Psoas muscle (tissue), 8 donors: ENCODE results near the gene ZSCAN18. TPM values are rescaled to one million over a fixed set of nuclear protein-coding genes. Genes with fewer than 3 reads are reported as not detected.

Experiments used
- ATAC-seq, 4 donors: fragments of 200-7000 bp; cut with Tn5 transposase; one replicate each; pipeline ENCODE4 v1.9.1; 2020; ENCODE audit warnings: moderate library complexity in 3 of 4, mild to moderate bottlenecking in 2 of 4
- DNase-seq, 2 donors: peaks; one replicate each; pipeline ENCODE4 v3.0.0-alpha.2; 2020
- H3K27ac ChIP-seq: fragments of 200-600 bp; one replicate; pipeline ENCODE4 v1.8.0; 2022
- H3K27me3 ChIP-seq, 3 donors: fragments of 200-600 bp in 1 of 3; one replicate each; pipeline versions ENCODE4 v1.6.1 to v1.8.0; 2013 to 2022; ENCODE audit warnings: low read length in 2 of 3, mild to moderate bottlenecking in 2 of 3, moderate library complexity in 1 of 3; ENCODE audit not compliant: insufficient read depth in 3 of 3
- H3K36me3 ChIP-seq, 2 donors: fragments of 200-600 bp in 1 of 2; one replicate each; pipeline versions ENCODE4 v1.6.1 to v1.8.0; 2013 to 2022; ENCODE audit warnings: low read depth in 1 of 2, mild to moderate bottlenecking in 1 of 2, moderate library complexity in 1 of 2; ENCODE audit not compliant: insufficient read depth in 1 of 2
- H3K4me1 ChIP-seq: fragments of 200-600 bp; one replicate; pipeline ENCODE4 v1.8.0; 2022
- H3K4me3 ChIP-seq: fragments of 200-600 bp; one replicate; pipeline ENCODE4 v1.8.0; 2022; ENCODE audit warnings: mild to moderate bottlenecking
- H3K9me3 ChIP-seq: fragments of 200-600 bp; one replicate; pipeline ENCODE4 v1.8.0; 2022
- WGBS, 3 donors: extraction: QIAGEN DNeasy Blood & Tissue Kit; methylation state at CpG; one replicate each; pipeline versions ENCODE4 v1.1.6 to v1.1.7; 2013; 5-methylcytosine and 5-hydroxymethylcytosine counted together
- intact Hi-C, 2 donors: fragments of 100-400 bp; cut with DNase I; formaldehyde crosslinking; loops; one replicate each; pipeline versions ENCODE4 v1.11.0 to v1.14.2; 2022
- polyA plus RNA-seq, 3 donors: library from polyadenylated mRNA; stranded (reverse); fragments of 200-250 nt; gene quantifications; one replicate each; pipeline ENCODE4 v1.2.3, GENCODE V29; 2013
- total RNA-seq, 4 donors: library from RNA; stranded (reverse); fragmentation: NEBNext Ultra II Directional in 2 of 4; extraction: Animal tissue kit (Norgen Biotek cat#: 25700) in 2 of 4; gene quantifications; one replicate each; pipeline versions ENCODE4 v1.2.1 to v1.2.4, GENCODE V29; 2021 to 2023
- TF ChIP-seq, protein P1 (sequence below): fragments of 200-600 bp; IDR thresholded peaks from one replicate; pipeline ENCODE4 v1.8.0; 2022; ENCODE audit warnings: antibody characterized with exemption
- donor health status: healthy with polysubstance abuse.
- donor health status: DM: no; HTN: no; CAD: no; lungs with moderate emphysema.
- donor health status: Bipolar disorder and iron deficiency.
- donor health status: healthy.
- donor health status: DM: yes; HTN: yes; CAD: no.
- donor health status: DM: no; HTN: no; CAD: no.
- donor health status: DM: no; HTN: no; CAD: no.
- donor health status: DM: yes; HTN: yes; CAD: no.

Gene ZSCAN18
- total and polyA plus RNA-seq, 7 donors = 9.5 to 36.8 (median 14.0) TPM

DNA sequence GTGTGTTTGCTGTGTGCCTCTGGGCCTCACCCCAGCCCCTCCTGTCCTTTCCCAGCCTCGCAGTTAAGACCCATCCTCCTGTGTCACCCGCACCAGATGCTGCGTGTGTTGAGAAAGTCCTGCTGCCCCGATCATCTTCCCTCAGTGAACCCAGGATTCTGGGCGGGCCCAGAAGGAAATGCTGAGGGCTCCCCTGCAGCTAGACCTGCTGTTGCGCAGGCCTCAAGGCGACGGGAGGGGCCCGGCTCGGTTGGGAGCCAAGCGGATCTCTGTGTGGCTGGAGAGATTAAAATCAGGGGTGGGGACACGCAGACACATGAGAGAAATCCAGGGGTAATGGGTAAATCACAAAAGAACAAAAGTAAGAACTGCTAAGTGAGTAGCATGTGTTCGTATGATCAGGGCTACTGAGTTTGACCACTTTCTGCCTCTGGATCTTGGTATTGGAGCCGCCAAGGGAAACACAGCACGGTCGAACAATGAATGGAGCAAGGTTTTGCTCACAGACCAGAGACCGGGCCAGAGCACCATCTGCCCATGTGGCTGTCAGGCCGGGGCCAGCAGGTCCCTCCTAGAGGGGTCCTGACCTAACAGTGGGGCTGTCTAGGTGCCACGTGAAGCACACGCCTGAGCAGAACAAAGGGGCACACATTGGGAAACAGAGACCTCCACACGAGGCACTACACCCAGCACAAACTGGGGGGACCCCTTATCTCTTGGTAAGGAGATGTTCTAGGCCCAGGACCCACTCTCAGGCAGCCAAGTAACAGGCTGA lies 57.1 kb downstream of the ZSCAN18 start:
- ATAC-seq (no peak), DNase-seq (no peak)
- intact Hi-C loops = no loop called here
- TF ChIP-seq, protein P1, sequence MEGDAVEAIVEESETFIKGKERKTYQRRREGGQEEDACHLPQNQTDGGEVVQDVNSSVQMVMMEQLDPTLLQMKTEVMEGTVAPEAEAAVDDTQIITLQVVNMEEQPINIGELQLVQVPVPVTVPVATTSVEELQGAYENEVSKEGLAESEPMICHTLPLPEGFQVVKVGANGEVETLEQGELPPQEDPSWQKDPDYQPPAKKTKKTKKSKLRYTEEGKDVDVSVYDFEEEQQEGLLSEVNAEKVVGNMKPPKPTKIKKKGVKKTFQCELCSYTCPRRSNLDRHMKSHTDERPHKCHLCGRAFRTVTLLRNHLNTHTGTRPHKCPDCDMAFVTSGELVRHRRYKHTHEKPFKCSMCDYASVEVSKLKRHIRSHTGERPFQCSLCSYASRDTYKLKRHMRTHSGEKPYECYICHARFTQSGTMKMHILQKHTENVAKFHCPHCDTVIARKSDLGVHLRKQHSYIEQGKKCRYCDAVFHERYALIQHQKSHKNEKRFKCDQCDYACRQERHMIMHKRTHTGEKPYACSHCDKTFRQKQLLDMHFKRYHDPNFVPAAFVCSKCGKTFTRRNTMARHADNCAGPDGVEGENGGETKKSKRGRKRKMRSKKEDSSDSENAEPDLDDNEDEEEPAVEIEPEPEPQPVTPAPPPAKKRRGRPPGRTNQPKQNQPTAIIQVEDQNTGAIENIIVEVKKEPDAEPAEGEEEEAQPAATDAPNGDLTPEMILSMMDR = no peak
- Histone ChIP-seq H3K4me1 (no peaks in the 10 kb centered on the region), H3K9me3 (peaks cover 12% of the 10 kb centered on the region), H3K4me3 (no peak overlapping the region), H3K36me3 (no peaks in the 10 kb centered on the region), H3K27ac (no peak overlapping the region), H3K27me3 (peaks cover 0 to 8% (median 0%) of the 10 kb centered on the region in 3 donors)
- 81 to 84% (median 81%) methylated on average over 21 of the region's 21 CpGs for WGBS, 3 donors

DNA sequence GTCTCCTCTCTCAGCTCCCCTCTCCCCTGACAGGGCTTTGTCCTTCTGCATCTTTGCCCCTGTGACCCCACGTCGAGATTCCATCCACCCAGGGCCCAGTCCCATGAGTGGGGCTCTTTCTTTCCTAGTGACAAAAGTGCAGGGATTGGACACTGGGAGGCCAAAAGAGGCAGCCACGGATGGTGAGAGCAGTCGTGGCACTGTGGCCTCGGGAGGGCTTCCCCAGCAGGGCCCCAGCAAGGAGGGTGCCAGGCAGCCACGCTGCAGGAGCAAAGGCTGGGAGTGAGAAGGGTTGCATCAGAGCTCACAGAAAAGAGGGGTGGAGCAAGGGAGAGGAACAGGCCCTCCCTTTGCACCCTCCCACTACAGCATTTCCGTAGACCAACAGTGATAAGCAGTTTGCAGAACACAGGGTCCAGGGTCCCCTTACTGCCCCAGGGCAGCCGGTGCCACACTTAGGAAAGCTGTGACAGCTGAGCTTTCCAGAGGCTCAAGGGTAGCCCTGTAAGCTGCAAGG lies 59.3 kb downstream of the ZSCAN18 start:
- ATAC-seq (no peak), DNase-seq (no peak)
- TF ChIP-seq, protein P1 = no peak
- Histone ChIP-seq H3K9me3 (peaks cover 9% of the 10 kb centered on the region), H3K4me3 (no peak overlapping the region), H3K36me3 (no peaks in the 10 kb centered on the region), H3K27ac (no peak overlapping the region), H3K4me1 (no peaks in the 10 kb centered on the region), H3K27me3 (peaks cover 0 to 14% (median 13%) of the 10 kb centered on the region in 3 donors)
- intact Hi-C loops = no loop called here
- WGBS, 3 donors = 16 to 17% (median 16%) methylated on average over 8 of the region's 8 CpGs

- Histone ChIP-seq H3K4me1 (no peaks in the 10 kb centered on the region), H3K4me3 (no peak overlapping the region), H3K9me3 (peaks cover 5% of the 10 kb centered on the region), H3K27me3 (peaks cover 0 to 19% (median 12%) of the 10 kb centered on the region in 3 donors), H3K36me3 (no peaks in the 10 kb centered on the region), H3K27ac (no peak overlapping the region)
- DNase-seq = no peak
- TF ChIP-seq, protein P1 = no peak
- intact Hi-C loops = no loop called here
- ATAC-seq = no peak
- WGBS, 3 donors = 7 to 15% (median 9%) methylated on average over 40 to 44 of the region's 44 CpGs
Measured at GRCh38 chr19:58037927-58038687, 59.9 kb downstream of the ZSCAN18 start.

DNA sequence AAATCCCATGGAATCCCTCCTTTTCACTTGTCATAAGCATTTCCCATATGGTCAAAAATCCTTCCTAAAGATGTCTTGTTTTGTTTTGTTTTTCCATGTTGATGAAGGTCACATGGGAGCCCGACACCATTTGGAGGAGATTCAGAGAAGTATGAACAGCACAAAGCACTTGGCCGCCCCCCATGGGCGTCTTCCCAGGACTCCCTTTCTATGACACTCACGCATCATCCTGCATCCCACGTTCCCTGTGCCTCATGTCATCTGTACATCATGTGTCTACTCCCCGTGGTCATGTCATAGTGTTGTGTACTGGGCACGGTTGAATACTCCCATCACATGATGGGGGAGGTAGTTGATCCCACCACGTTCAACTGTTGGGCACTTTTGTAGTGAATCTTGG lies 62.2 kb downstream of the ZSCAN18 start:
- intact Hi-C loops = no loop called here
- H3K4me1 ChIP-seq = no peaks in the 10 kb centered on the region
- TF ChIP-seq, protein P1 = no peak
- no peak for ATAC-seq
- peaks cover 8% of the 10 kb centered on the region for H3K9me3 ChIP-seq
- no peak for DNase-seq
- H3K27me3 ChIP-seq = peaks cover 0 to 26% (median 11%) of the 10 kb centered on the region in 3 donors
- no peak overlapping the region for H3K4me3 ChIP-seq
- no peak overlapping the region for H3K27ac ChIP-seq
- WGBS, 3 donors = 54 to 60% (median 58%) methylated on average over 8 of the region's 8 CpGs
- no peaks in the 10 kb centered on the region for H3K36me3 ChIP-seq
